NCI-H524 (cell line): Measurements from ENCODE around the gene TRIM26.
"Not testable (repeated sequence)": the region's sequence is repeated elsewhere in the genome, so short reads cannot be mapped to it uniquely, and the experiment has no call there.

Experiments used
- DNase-seq, 2 experiments: peaks; one replicate each; lab custom pipeline; 2025; lab: John Stamatoyannopoulos, UW

Gene TRIM26

GRCh38 chr6:30154709-30155519 is 58.3 kb downstream of the TRIM26 start:
- no peak for DNase-seq

GRCh38 chr6:30154061-30154460 is 59.1 kb downstream of the TRIM26 start:
- no peak for DNase-seq

GRCh38 chr6:30152910-30153610 is 60.1 kb downstream of the TRIM26 start:
- no peak for DNase-seq

GRCh38 chr6:30152016-30152673 is 61.1 kb downstream of the TRIM26 start:
- DNase-seq, result no peak

- no peak for DNase-seq
These were observed 61.6 kb downstream of the TRIM26 start for GRCh38 chr6:30151580-30151979.

GRCh38 chr6:30150671-30151395 is 62.4 kb downstream of the TRIM26 start:
- DNase-seq, result no peak

- DNase-seq, result no peak
These were observed 63.2 kb downstream of the TRIM26 start for GRCh38 chr6:30149858-30150550.

- no peak for DNase-seq
These were observed 64.0 kb downstream of the TRIM26 start for GRCh38 chr6:30149234-30149633.

- DNase-seq, result no peak
These were observed 66.1 kb downstream of the TRIM26 start for GRCh38 chr6:30147096-30147495.

- DNase-seq, result peak in 1 of 2 experiments; percentile 36
These were observed 67.4 kb downstream of the TRIM26 start for GRCh38 chr6:30145818-30146217.

GRCh38 chr6:30144811-30145210 is 68.4 kb downstream of the TRIM26 start:
- no peak for DNase-seq

GRCh38 chr6:30143780-30144179 is 69.4 kb downstream of the TRIM26 start:
- DNase-seq, result no peak

GRCh38 chr6:30142665-30143064 is 70.5 kb downstream of the TRIM26 start:
- no peak for DNase-seq

GRCh38 chr6:30140240-30140639 is 73.0 kb downstream of the TRIM26 start:
- DNase-seq, result not testable (repeated sequence)

- DNase-seq, result no peak
These were observed 76.5 kb downstream of the TRIM26 start for GRCh38 chr6:30136570-30137286.

GRCh38 chr6:30135757-30136156 is 77.4 kb downstream of the TRIM26 start, which contains the start of gene TRIM40:
TSS of gene TRIM40 (plus strand) at chr6:30136140. CDS start at chr6:30137037, 897 bp downstream.
- DNase-seq, result no peak

- DNase-seq, result no peak
These were observed 78.1 kb downstream of the TRIM26 start for GRCh38 chr6:30135147-30135546.
